ENCODE results near the gene TUBA1C. TPM values are rescaled to one million over a fixed set of nuclear protein-coding genes. Genes with fewer than 3 reads are reported as not detected.

TUBA1C gene
- total RNA-seq, 2 experiments from 2014 or later = 23.4 to 28.9 TPM

- H3K36me3 Mint-ChIP-seq (ENCODE audit: low read depth) = no peaks in the 10 kb centered on the region
- no peak overlapping the region for H3K4me3 Mint-ChIP-seq
- no peaks in the 10 kb centered on the region for H3K36me3 ChIP-seq (ENCODE audit: insufficient read depth, low read length)
- H3K4me1 Mint-ChIP-seq (ENCODE audit: low read depth) = no peaks in the 10 kb centered on the region
- H3K27me3 ChIP-seq (ENCODE audit: control insufficient read depth in 1 of 2, insufficient read depth in 2 of 2, low read length in 2 of 2) = peaks cover 0 to 18% of the 10 kb centered on the region in 2 experiments
- H3K27me3 Mint-ChIP-seq = peaks cover 37% of the 10 kb centered on the region
- no peak overlapping the region for H3K4me3 ChIP-seq (ENCODE audit: low read length)
- H3K9me3 ChIP-seq (ENCODE audit: control insufficient read depth in 1 of 2, insufficient read depth in 1 of 2, low read length in 2 of 2) = no peaks in the 10 kb centered on the region
- H3K4me1 ChIP-seq (ENCODE audit: insufficient read depth, low read length) = no peaks in the 10 kb centered on the region
- H3K27ac Mint-ChIP-seq = no peak overlapping the region
- H3K27ac ChIP-seq (ENCODE audit: low read depth in 1 of 2, low read length in 2 of 2) = no peak overlapping the region
- ATAC-seq (ENCODE audit: poor library complexity) (no peak), DNase-seq (no peak)
- CTCF ChIA-PET = interaction anchor here (1.2 kb wide), 1 partner anchor 63 kb away, joined by 6 read pairs; no protein-coding TSS in a partner anchor
- intact Hi-C loops (cut with DNase I, micrococcal nuclease) = no loop called here
- TF ChIP-seq CTCF (IDR thresholded peaks at IDR 0.05) = no peak
- POLR2A ChIA-PET = no interaction called here
- no peaks in the 10 kb centered on the region for H3K9me3 Mint-ChIP-seq
Observed at GRCh38 chr12:49284672-49285071, 19.8 kb downstream of the TUBA1C start.

GRCh38 chr12:49287876-49288275, 23.0 kb downstream of the TUBA1C start:
- H3K27me3 Mint-ChIP-seq = peaks cover 44% of the 10 kb centered on the region
- ATAC-seq (ENCODE audit: poor library complexity) (no peak), DNase-seq (no peak)
- H3K27ac ChIP-seq (ENCODE audit: low read depth in 1 of 2, low read length in 2 of 2) = no peak overlapping the region
- CTCF ChIA-PET = interaction anchor here (1.0 to 5.5 kb wide), 6 partner anchors 9 to 226 kb away, joined by 3 to 42 read pairs (median 7); partner anchors contain the start of gene DNAJC22
- H3K9me3 Mint-ChIP-seq = no peaks in the 10 kb centered on the region
- no peak overlapping the region for H3K4me3 ChIP-seq (ENCODE audit: low read length)
- H3K4me1 Mint-ChIP-seq (ENCODE audit: low read depth) = no peaks in the 10 kb centered on the region
- no peaks in the 10 kb centered on the region for H3K36me3 Mint-ChIP-seq (ENCODE audit: low read depth)
- no peak overlapping the region for H3K4me3 Mint-ChIP-seq
- H3K36me3 ChIP-seq (ENCODE audit: insufficient read depth, low read length) = no peaks in the 10 kb centered on the region
- POLR2A ChIA-PET = no interaction called here
- TF ChIP-seq CTCF (IDR thresholded peaks at IDR 0.05) = no peak
- intact Hi-C loops (cut with DNase I, micrococcal nuclease) = loop anchor here (1.0 to 2.0 kb wide), 5 partner anchors 49 to 227 kb away; partner anchors contain the start of gene C1QL4 (in 1 of the 2)
- no peak overlapping the region for H3K27ac Mint-ChIP-seq
- H3K9me3 ChIP-seq (ENCODE audit: control insufficient read depth in 1 of 2, insufficient read depth in 1 of 2, low read length in 2 of 2) = no peaks in the 10 kb centered on the region
- peaks cover 2 to 18% of the 10 kb centered on the region in 2 experiments for H3K27me3 ChIP-seq (ENCODE audit: control insufficient read depth in 1 of 2, insufficient read depth in 2 of 2, low read length in 2 of 2)
- no peaks in the 10 kb centered on the region for H3K4me1 ChIP-seq (ENCODE audit: insufficient read depth, low read length)

- peak; percentile 50 to 86 (median 64) for DNase-seq
- no peak overlapping the region for H3K4me3 Mint-ChIP-seq
- no peak overlapping the region for H3K4me3 ChIP-seq (ENCODE audit: low read length)
Observed at GRCh38 chr12:49288412-49288853, 23.6 kb downstream of the TUBA1C start.

More at GRCh38 chr12:49288412-49288853, 23.6 kb downstream of the TUBA1C start:
- peak; percentile 94 for TF ChIP-seq CTCF (IDR thresholded peaks at IDR 0.05)
- intact Hi-C loops (cut with DNase I, micrococcal nuclease) = loop anchor here (1.0 to 2.0 kb wide), 5 partner anchors 49 to 226 kb away; partner anchors contain the start of gene C1QL4 (in 1 of the 2)
- ChIA-PET CTCF (interaction anchor here (1.2 to 5.5 kb wide), 7 partner anchors 8 to 226 kb away, joined by 4 to 42 read pairs (median 8); partner anchors contain the start of genes C1QL4 and DNAJC22), POLR2A (interaction anchor here (0.5 to 1.8 kb wide), 2 partner anchors 59 to 144 kb away, joined by 4 to 5 read pairs; partner anchors contain the start of gene DNAJC22)
- H3K9me3 ChIP-seq (ENCODE audit: control insufficient read depth in 1 of 2, insufficient read depth in 1 of 2, low read length in 2 of 2) = no peaks in the 10 kb centered on the region
- peaks cover 2 to 23% of the 10 kb centered on the region in 2 experiments for H3K27me3 ChIP-seq (ENCODE audit: control insufficient read depth in 1 of 2, insufficient read depth in 2 of 2, low read length in 2 of 2)
- H3K9me3 Mint-ChIP-seq = no peaks in the 10 kb centered on the region
- no peak overlapping the region for H3K27ac ChIP-seq (ENCODE audit: low read depth in 1 of 2, low read length in 2 of 2)
- peaks cover 44% of the 10 kb centered on the region for H3K27me3 Mint-ChIP-seq
- no peaks in the 10 kb centered on the region for H3K36me3 ChIP-seq (ENCODE audit: insufficient read depth, low read length)
- no peaks in the 10 kb centered on the region for H3K36me3 Mint-ChIP-seq (ENCODE audit: low read depth)
- no peak overlapping the region for H3K27ac Mint-ChIP-seq
- peak; percentile 76 for ATAC-seq (ENCODE audit: poor library complexity)
- no peaks in the 10 kb centered on the region for H3K4me1 ChIP-seq (ENCODE audit: insufficient read depth, low read length)
- H3K4me1 Mint-ChIP-seq (ENCODE audit: low read depth) = no peaks in the 10 kb centered on the region
